GM11168 (cell line): ENCODE data around the gene LRRC7.

Experiments
- in situ Hi-C: fragments of 300-500 bp; cut with MboI; formaldehyde crosslinking; loops from one replicate; pipeline ENCODE4 v1.12.0; 2022; ENCODE audit warnings: low sequenced_read_pairs; ENCODE audit not compliant: unreplicated experiment

The LRRC7 gene

DNA sequence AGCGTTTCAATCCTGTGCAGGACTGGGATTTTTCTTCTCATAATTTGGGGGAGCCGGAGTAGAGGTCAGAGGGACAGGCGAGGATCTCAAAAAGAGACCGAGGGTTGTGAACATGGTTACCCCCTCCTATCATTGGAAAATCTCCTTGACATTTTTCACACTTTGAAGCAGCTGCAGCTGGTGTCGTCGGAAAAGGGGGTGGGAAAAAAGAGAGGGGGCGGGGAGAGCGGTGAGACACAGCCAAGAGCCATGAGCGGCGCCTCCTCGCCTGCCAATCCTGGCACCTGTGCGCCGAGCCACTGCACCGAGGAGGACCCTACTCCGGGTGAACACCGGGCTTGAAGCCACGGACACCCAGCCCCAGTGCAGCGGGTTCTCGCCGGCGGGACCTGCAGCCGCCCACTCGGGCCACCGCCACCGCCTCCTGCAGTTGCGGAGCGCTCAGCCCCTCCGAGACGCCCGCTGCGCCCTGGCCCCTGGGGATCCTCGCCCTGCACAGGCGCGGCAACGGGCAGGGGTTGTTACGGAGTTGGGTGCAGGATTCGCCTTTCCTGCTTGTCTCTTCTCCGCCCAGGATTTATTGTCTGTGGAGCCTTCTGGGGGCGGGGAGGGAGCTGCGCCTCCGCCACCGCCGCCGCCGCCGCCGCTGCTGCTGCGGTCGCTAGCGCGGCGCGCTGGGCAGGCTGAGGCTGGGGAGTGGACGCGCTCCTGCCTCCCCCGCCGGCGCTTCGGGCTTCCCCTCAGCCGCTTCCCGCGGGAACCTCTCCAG, at the start of gene LRRC7:
Gene LRRC7 (plus strand): TSS at position 271 of the 769 bp plus-strand sequence. CDS start 718 bp downstream, outside the sequence.
- in situ Hi-C loops, result no loop called here

DNA sequence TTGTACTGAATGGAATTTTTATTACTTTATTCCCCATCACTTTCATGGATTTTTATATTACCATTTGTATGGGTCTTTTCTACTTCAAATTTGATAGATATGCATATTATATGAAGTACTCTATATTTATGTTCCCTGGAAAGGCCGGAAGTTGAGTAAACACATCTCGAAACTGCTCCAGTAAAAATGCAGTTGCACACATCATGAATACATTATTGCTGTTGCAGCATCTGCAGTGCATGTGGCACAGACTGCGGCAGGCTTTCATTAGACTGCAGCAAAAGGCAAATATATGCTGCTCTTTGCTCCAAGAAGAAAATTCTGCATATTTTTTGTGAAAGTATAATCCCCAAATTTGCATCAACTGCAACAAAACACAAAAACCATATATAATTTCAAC, 48.7 kb upstream of the LRRC7 start:
- in situ Hi-C loops, result no loop called here

DNA sequence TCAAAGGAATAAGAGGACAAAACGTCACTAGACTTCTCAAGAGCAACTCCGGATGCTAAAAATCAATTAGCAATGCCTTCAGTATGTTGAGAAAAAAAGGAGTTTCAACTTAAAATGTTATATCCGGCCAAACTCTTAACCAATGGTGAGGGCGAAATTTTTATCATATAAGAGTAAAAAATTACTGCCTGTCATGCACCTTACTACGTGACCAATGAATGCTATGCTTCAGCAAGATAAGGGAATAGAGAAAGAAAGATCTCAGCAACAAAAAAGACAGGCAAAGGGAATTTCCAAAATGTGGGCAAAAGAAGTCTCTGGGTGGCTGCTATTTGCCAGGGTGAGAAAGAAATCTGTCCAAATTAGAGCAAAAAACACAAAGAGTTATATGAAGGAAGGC, 47.4 kb upstream of the LRRC7 start:
- in situ Hi-C loops, result no loop called here

DNA sequence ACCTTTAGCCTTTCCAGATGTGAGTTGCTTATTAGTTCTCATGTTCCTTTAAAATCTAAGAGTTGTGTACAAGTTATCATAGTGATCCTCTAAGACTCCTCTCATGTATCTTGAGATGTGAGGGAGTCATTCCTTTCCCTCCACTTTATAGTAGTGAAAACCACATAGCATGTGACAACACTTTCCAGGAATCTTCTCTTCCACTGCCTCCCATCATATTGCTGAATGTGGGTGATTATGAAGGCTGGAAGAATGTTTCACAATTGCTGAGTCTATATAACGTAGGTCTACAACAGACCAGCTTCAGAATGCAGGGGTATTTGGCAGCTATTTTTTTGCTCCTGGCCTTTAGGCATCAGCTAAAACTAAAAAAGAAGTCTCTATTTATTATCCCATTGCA, 44.7 kb upstream of the LRRC7 start:
- in situ Hi-C loops, result no loop called here

DNA sequence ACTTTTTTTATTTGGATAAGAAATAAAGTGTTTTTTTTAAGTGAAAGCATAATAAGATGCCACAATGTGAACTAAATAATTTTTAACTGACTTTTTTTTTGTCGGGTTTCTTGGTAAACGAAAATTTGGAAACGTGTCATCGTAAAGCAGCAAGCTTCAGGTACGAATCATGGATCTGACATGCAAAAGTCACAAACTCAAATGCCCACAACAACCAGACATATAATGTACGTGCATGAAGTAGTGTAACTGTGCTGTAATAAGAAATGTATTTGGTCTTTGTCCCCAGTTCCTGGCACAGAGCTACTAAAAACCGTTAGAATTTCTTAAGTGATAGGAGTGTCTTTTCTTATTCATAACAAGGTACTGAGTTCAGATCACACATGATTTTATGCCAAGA, 44.3 kb upstream of the LRRC7 start:
- in situ Hi-C loops, result no loop called here

DNA sequence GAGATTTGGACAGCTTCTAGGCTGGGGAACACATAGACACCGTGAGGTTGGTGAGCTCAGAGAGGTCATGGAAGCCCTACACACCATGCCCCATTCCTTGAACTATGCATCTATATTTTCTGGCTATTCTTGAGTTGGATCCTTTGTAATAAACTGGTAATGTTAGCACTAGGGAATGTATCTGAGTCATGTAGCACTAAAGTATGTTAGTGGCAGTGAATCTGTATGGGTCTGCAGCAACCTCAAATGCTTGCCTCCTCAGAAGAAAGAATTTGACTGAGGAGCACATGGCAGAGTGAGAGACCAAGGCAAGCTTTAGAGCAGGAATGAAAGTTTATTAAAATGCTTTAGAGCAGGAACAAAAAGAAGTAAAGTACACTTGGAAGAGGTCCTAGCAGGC, 43.7 kb upstream of the LRRC7 start:
- in situ Hi-C loops, result no loop called here

DNA sequence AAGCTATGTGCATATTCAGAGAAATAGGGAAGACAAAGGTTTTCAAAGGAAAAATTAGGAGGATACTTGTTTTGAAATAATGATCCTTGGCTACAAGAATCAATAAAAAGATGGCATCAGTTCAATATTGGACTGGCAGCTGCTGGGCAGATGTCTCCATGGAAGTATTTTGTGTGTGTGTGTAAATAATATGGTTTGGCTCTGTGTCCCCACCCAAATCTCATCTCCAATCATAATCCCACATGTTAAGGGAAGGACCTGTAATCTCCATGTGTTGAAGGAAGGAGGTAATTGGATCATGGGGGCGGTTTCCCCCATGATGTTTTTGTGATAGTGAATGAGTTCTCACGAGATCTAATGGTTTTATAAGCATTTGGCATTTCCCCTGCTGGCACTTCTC, 40.4 kb upstream of the LRRC7 start:
- in situ Hi-C loops, result no loop called here

DNA sequence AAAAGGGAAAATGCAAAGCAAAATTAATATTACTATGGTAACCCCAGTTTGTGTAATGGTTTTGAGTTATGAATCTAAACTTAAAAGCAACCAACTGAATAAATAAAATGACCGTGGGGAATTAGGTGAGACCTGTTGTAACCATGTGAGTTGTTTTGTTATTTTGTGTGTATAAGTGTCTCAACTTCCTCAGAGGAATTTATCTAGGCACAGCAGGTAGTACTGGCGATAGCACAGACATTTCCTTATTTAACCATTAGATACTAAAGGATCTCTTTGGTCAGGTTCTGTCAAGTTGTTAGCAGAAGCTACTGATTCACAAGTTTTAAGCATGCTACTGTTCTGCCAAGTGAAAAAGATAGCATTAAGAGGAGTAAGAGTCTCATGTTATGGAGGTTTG, 39.3 kb upstream of the LRRC7 start:
- in situ Hi-C loops, result no loop called here

DNA sequence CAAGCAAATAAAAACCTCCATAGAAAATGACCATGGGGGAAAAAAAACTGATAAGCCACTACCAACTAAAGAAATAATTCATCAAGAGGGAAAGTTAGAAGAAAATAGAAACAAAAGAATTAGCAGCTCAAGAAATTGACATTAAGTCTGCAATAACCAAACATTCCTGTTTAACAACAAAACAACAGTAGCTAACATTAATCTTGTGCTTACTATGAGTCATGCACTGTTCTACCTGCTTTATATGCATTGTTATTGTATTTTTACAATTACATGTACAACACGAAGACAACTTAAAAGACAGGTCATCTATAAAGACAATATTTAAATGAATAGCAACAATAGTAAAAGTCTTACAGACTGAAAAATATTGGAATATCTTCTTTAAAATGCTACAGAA, 34.4 kb upstream of the LRRC7 start:
- in situ Hi-C loops, result no loop called here

DNA sequence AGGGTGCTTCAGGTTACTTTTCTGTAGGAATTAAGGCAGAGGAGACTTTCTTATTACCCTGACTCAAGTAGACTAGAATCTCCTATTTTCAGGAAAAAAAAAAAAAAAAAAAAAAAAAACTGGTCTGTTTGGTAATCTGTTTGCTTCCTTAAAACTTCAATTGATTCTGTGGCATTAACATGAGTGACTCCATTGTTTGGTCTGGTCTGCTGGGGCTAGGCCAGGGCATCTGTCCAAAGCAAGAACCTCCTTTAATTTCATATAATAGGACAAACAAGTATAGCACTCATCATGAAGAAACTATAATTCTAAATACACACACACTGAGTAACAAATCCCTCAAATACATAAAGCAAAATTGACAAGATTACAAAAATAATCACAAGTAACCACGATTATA, 32.9 kb upstream of the LRRC7 start:
- in situ Hi-C loops, result no loop called here

DNA sequence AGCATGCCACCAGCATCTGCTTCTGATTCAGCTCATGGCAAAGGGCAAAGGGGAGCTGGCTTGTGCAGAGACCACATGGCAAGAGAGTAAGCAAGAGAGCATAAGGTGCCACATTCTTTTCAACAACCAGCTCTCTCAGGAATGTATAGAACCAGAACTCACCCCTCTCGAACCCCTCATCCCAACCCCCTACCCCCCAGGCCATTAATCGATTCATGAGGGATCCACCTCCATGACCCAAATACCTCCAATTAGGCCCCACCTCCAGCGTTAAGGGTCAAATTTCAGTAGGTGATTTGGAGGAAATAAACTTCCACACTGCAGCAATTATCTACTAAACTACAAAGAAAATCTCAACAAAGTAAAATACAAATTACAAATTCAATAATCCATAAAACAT, 32.2 kb upstream of the LRRC7 start:
- in situ Hi-C loops, result no loop called here

DNA sequence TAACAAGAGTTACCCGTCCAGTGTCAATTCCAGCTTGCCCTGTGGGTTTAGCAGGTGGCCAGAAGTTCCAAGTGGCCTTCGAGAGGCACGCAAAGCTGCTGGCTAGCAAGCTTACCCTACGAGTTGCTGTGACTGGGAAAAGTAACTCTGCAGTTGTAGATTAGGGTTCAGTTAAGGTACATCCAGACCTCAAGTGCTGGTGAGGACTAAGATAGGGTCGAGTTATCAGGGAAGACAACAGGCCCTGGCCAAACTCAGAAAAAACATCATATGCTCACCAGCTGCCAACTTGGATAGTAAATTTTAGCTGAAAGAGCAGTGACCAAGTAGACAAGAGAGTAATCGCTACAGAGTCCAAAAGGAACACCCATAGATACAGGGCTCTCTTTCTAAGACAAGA, 27.7 kb upstream of the LRRC7 start:
- in situ Hi-C loops, result no loop called here

DNA sequence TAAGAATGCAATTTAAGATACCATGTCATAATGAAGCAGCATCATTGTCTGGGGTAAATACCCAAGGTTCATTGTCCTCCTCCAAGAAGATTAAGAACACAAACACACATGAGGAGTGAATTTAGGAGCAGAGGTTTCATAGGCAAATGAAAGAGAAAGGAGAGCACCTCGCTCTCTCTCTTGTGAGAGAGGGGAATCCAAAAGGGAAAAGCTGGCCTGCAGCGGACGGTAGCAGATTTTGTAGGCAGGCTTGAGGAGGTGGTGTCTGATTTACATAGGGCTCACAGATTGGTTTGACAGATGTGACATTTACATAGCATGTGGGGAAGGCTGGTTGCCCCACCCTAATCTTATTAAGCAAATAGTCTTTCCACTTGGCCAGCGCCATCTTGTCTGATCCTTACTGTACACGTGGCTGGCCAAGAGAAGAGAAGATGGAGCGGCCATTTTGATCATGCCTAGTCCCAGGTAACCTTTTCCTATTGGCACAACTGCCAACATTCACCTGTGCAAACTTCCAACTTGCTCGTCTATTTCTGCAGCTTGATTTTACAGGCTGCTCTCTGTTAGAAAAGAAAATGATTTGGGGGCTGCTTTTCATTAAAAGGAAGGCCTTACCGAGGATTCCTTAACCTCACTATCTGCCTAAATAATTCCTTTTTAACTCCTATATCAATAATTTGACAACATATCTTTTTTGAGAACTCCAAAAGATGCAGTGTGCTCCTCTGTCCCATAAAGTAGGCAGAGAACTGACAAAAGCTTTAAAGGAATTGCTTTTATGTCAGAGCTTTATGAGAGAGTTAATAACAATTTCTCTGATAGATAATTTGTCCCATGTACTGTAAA, 16.0 kb upstream of the LRRC7 start:
- in situ Hi-C loops, result no loop called here

DNA sequence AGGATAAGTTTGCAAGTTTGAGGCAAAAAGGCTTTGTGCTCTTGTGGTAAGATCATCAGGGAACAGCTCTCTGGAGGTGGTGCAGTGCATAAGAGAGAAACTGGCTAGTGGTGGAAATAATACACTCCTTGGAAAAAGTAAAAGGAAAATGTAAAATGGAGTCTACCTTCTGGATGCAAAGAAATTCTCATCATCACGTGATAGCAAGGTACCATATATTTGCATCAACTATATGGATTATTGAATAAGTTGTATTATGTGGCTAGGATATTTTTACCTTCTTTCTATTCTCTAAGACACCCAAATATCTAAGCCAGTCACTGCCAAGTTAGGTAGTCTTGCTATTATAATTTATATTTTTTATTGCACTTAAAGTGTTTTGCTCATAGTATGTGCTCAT, 14.0 kb upstream of the LRRC7 start:
- in situ Hi-C loops, result no loop called here

DNA sequence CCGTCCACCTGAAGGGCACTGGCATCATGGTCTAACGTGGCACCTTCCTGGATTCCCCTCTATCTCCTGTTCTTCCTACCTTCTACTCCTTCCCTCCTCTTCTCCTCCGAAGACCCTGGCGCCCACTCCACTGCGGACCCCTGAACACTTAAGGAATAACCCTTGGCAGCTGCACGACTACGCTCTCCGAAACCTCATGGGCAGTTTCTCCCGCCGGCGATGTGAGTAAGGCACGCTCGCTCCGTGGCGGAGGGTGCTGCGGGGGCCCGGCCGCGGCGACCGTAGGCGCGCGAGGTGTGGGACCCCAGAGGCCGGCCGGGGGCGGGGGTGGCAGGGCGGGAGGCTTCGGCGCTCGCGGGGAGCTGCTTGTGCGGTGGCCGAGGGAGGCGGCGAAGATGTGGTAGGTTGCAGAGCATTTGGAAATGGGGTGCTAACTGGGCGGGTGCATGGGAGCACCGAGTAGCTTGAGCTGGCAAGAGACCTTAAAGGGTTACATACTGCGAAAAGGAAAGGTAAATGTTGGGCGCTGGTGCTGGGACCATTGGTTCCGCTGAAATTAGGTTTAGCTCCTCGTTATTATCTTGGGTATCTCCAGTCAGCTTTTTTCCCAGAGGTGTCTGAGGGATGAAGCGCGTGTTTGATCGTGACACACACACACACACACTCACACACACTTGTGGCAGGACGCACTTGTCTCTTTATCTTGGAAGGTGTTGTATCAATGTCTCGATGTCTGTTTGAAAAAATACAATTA, 876 bp downstream of the LRRC7 start:
- in situ Hi-C loops, result no loop called here

DNA sequence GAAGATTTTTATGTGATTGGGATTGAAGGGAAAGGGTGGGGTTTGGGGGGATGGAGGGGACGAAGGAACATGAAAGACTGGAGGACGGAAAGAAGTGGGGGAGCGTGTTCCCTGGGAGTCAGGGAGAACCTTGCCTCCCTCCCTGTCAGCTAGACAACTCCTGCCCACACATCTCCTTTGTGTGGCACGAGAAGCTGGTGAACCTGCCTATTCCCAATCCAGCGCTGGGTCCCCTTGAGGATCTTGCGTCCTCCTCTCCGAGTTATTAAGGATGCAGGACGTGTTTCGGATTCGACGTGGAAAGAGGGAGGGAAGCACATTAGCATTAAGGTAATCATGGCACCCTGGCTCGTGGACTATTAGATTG, 1.4 kb downstream of the LRRC7 start:
- in situ Hi-C loops, result no loop called here

DNA sequence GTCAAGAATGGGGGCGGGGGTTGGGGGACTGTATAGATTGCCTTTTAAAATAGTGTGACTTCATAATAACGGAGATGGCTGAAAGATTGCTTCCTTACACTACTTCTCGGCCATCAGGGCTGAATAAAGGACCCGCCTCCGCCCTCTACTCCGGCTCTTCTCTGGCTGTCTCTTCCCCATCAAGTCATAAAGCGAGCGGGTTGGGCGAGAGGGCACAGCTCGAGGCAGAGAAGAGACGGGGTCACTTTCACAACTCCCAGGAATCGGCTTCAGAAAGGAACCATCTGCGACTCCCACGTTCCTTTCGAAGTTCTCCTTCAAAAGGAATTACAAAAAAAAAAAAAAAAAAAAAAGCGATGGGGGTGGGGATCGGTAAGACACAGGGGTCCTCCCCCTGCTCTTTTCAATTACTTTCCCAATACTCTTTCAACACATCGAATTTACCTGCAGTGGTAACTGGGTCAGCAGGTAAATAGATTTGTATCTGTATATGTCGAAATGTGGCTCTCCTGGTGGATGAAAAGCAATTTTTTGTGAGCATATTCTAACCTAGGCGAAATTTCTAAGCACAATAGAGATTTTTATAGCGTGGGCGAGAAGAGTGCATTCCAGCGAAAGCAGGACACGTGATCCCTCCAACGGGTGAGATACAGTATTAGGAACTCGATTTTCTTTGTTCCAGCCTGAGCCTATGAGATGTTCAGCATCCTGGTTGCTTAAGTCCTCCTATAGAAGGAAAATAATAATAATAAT, 2.0 kb downstream of the LRRC7 start:
- in situ Hi-C loops, result no loop called here

DNA sequence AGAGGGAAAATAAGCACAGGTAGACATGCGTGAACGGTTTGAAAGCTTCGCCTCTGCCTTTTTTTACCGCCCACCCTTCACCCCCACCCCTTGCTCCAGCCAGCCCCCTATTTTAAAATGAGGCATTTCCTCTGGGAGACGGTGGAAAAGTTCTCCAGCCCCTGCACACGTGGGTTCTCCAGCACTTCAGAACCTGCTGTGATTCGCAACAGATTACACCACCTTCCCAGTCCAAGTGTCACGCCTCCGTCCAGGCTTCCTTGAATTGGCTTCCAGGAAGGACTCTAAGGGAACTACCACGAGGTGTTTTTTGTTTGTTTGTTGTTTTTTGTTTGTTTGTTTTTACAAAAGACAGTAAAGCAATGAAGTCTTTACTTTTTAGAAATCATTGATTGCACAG, 2.6 kb downstream of the LRRC7 start:
- in situ Hi-C loops, result no loop called here

DNA sequence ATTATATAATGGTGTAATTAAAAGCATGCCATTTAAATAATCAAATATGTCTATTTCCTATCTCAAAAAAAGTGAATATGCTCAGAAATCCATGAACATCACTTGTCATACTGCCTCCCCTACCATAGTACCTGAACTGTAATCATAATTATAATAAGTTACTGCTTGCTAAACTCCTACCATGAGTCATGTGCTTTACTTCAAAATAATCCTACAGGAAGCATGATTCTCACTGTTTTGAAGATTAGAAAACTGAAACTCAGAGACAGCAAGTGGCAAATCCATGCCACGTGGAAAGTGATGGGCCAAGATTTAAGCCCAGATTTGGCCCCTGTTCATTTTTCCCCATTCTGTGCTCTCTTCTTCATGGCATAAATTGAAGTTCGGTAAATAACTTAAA, 5.2 kb downstream of the LRRC7 start:
- in situ Hi-C loops, result no loop called here

DNA sequence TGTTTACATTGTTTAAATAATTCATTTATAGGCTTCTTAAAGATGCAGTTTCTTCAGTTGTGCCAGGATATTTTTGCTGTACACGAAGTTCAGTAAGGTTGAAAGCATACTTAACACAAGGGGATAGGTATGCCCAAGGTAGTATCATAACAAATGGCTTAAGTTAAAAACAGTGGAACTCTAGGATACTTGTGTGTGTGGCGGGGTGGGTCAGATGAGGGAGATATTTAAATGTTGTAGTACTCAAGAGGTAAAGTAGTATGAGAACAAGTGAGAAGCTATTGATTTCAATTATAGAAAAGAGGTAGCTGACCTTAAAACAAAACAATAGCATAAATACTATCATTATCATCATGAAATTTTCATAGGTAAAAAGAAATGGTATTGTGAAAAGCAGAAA, 6.2 kb downstream of the LRRC7 start:
- in situ Hi-C loops, result no loop called here
